ENCODE data around the gene APOL1.

The APOL1 gene

GRCh38 chr22:36291831-36292740 is 39.2 kb downstream of the APOL1 start:
- DNase-seq (ENCODE audit: low read depth in 2 of 2): no peak

GRCh38 chr22:36292823-36293530 is 40.0 kb downstream of the APOL1 start:
- DNase-seq (ENCODE audit: low read depth in 2 of 2): no peak

GRCh38 chr22:36293606-36294292 is 40.8 kb downstream of the APOL1 start:
- DNase-seq (ENCODE audit: low read depth in 2 of 2): no peak

- no peak for DNase-seq (ENCODE audit: low read depth in 2 of 2)
These were observed 41.3 kb downstream of the APOL1 start for GRCh38 chr22:36294293-36294620.

GRCh38 chr22:36294801-36295200 is 41.9 kb downstream of the APOL1 start:
- no peak for DNase-seq (ENCODE audit: low read depth in 2 of 2)

- no peak for DNase-seq (ENCODE audit: low read depth in 2 of 2)
These were observed 42.3 kb downstream of the APOL1 start for GRCh38 chr22:36295247-36295646.

GRCh38 chr22:36296690-36297089 is 43.8 kb downstream of the APOL1 start:
- DNase-seq (ENCODE audit: low read depth in 2 of 2): no peak

GRCh38 chr22:36297568-36297967 is 44.6 kb downstream of the APOL1 start:
- DNase-seq (ENCODE audit: low read depth in 2 of 2): no peak

GRCh38 chr22:36298118-36298517 is 45.2 kb downstream of the APOL1 start:
- no peak for DNase-seq (ENCODE audit: low read depth in 2 of 2)

GRCh38 chr22:36298601-36299000 is 45.7 kb downstream of the APOL1 start:
- DNase-seq (ENCODE audit: low read depth in 2 of 2): no peak

GRCh38 chr22:36299295-36299694 is 46.4 kb downstream of the APOL1 start:
- DNase-seq (ENCODE audit: low read depth in 2 of 2): no peak

GRCh38 chr22:36299911-36300310 is 47.0 kb downstream of the APOL1 start:
- DNase-seq (ENCODE audit: low read depth in 2 of 2): no peak

GRCh38 chr22:36300396-36301212 is 47.7 kb downstream of the APOL1 start:
- DNase-seq (ENCODE audit: low read depth in 2 of 2): no peak

GRCh38 chr22:36301384-36301828 is 48.5 kb downstream of the APOL1 start:
- DNase-seq (ENCODE audit: low read depth in 2 of 2): peak; percentile 66 to 71

GRCh38 chr22:36301851-36302250 is 48.9 kb downstream of the APOL1 start:
- no peak for DNase-seq (ENCODE audit: low read depth in 2 of 2)

GRCh38 chr22:36302439-36303114 is 49.6 kb downstream of the APOL1 start:
- DNase-seq (ENCODE audit: low read depth in 2 of 2): no peak

GRCh38 chr22:36303115-36303467 is 50.2 kb downstream of the APOL1 start:
- no peak for DNase-seq (ENCODE audit: low read depth in 2 of 2)

GRCh38 chr22:36303874-36304273 is 50.9 kb downstream of the APOL1 start:
- DNase-seq (ENCODE audit: low read depth in 2 of 2): no peak

- no peak for DNase-seq (ENCODE audit: low read depth in 2 of 2)
These were observed 51.5 kb downstream of the APOL1 start for GRCh38 chr22:36304429-36304828.

- DNase-seq (ENCODE audit: low read depth in 2 of 2): no peak
These were observed 52.9 kb downstream of the APOL1 start for GRCh38 chr22:36305813-36306212.

GRCh38 chr22:36306227-36306626 is 53.3 kb downstream of the APOL1 start:
- no peak for DNase-seq (ENCODE audit: low read depth in 2 of 2)
